KMS-11 (cell line): ENCODE data around the gene DIP2C.

ENCODE experiments used
- H2AFZ ChIP-seq: fragments of 200-600 bp; sonication (generic); 2 replicates; pipeline ENCODE4 v1.6.1; 2016; ENCODE audit warnings: antibody characterized with exemption, mixed run types, low read depth
- H3K27ac ChIP-seq: fragments of 200-600 bp; sonication (generic); 2 replicates; pipeline ENCODE4 v1.6.1; 2016; ENCODE audit warnings: mild to moderate bottlenecking, mixed run types
- H3K27me3 ChIP-seq: fragments of 200-600 bp; sonication (generic); 2 replicates; pipeline ENCODE4 v1.6.1; 2017; ENCODE audit warnings: mild to moderate bottlenecking, low read depth, mixed run types, moderate library complexity; ENCODE audit not compliant: insufficient read depth
- H3K36me3 ChIP-seq: fragments of 200-600 bp; sonication (generic); 2 replicates; pipeline ENCODE4 v1.6.1; 2017; ENCODE audit warnings: mild to moderate bottlenecking, mixed run types; ENCODE audit not compliant: insufficient read depth
- H3K4me1 ChIP-seq: fragments of 200-600 bp; sonication (generic); 2 replicates; pipeline ENCODE4 v1.6.1; 2016; ENCODE audit warnings: mild to moderate bottlenecking, low read depth, mixed run types; ENCODE audit not compliant: poor library complexity, severe bottlenecking
- H3K4me2 ChIP-seq: fragments of 200-600 bp; sonication (generic); 2 replicates; pipeline ENCODE4 v1.7.0; 2016; ENCODE audit warnings: mild to moderate bottlenecking, mixed run types
- H3K4me3 ChIP-seq: fragments of 200-600 bp; sonication (generic); IDR thresholded peaks from 2 replicates; pipeline ENCODE4 v1.6.1; 2017; ENCODE audit warnings: low read depth, low read length, mixed read lengths; ENCODE audit not compliant: insufficient read depth
- H3K79me2 ChIP-seq: fragments of 200-600 bp; sonication (generic); 2 replicates; pipeline ENCODE4 v1.6.1; 2016; ENCODE audit warnings: low read depth, mixed run types; ENCODE audit not compliant: insufficient read depth
- H3K9ac ChIP-seq: fragments of 200-600 bp; sonication (generic); 2 replicates; pipeline ENCODE4 v1.6.1; 2016; ENCODE audit warnings: mild to moderate bottlenecking, mixed run types
- H4K20me1 ChIP-seq: fragments of 200-600 bp; sonication (generic); 2 replicates; pipeline ENCODE4 v1.6.1; 2016; ENCODE audit warnings: mild to moderate bottlenecking, mixed run types; ENCODE audit not compliant: insufficient read depth
- CTCF ChIP-seq: fragments of 200-600 bp; sonication (generic); conservative IDR thresholded peaks from 2 replicates; pipeline ENCODE4 v1.6.1; 2017; ENCODE audit warnings: low read depth, mild to moderate bottlenecking, antibody characterized with exemption, low read length, moderate library complexity, mixed read lengths

The DIP2C gene

GRCh38 chr10:637771-638195, 51.7 kb downstream of the DIP2C start:
- Histone ChIP-seq H3K27ac (no peak overlapping the region), H3K27me3 (no peaks in the 10 kb centered on the region), H3K9ac (no peak overlapping the region), H3K4me1 (no peaks in the 10 kb centered on the region), H2AFZ (no peak overlapping the region), H3K4me2 (no peak overlapping the region), H3K4me3 (no peak overlapping the region), H3K79me2 (peaks cover 89% of the 10 kb centered on the region), H4K20me1 (no peaks in the 10 kb centered on the region), H3K36me3 (no peaks in the 10 kb centered on the region)
- TF ChIP-seq CTCF = no peak

GRCh38 chr10:637221-637620, 52.2 kb downstream of the DIP2C start:
- Histone ChIP-seq H2AFZ (no peak overlapping the region), H3K36me3 (no peaks in the 10 kb centered on the region), H3K4me2 (no peak overlapping the region), H3K4me3 (no peak overlapping the region), H3K27me3 (no peaks in the 10 kb centered on the region), H3K4me1 (no peaks in the 10 kb centered on the region), H3K9ac (no peak overlapping the region), H4K20me1 (no peaks in the 10 kb centered on the region), H3K79me2 (peaks cover 85% of the 10 kb centered on the region), H3K27ac (no peak overlapping the region)
- no peak for TF ChIP-seq CTCF

- Histone ChIP-seq H3K79me2 (peaks cover 85% of the 10 kb centered on the region), H3K4me2 (no peak overlapping the region)
These were observed 52.7 kb downstream of the DIP2C start for GRCh38 chr10:636769-637168.

GRCh38 chr10:636016-636730, 53.3 kb downstream of the DIP2C start:
- Histone ChIP-seq H3K9ac (no peak overlapping the region), H3K4me2 (no peak overlapping the region), H3K79me2 (peaks cover 85% of the 10 kb centered on the region; the same call in 1 of the 2 replicates), H3K27me3 (no peaks in the 10 kb centered on the region), H3K4me3 (no peak overlapping the region), H3K36me3 (no peaks in the 10 kb centered on the region; the same call in 1 of the 2 replicates), H3K4me1 (no peaks in the 10 kb centered on the region), H3K27ac (no peak overlapping the region), H2AFZ (no peak overlapping the region), H4K20me1 (no peaks in the 10 kb centered on the region)
- TF ChIP-seq CTCF = no peak

More at GRCh38 chr10:636769-637168, 52.7 kb downstream of the DIP2C start:
- Histone ChIP-seq H3K4me3 (no peak overlapping the region), H2AFZ (no peak overlapping the region), H3K27me3 (no peaks in the 10 kb centered on the region), H4K20me1 (no peaks in the 10 kb centered on the region), H3K4me1 (no peaks in the 10 kb centered on the region), H3K9ac (no peak overlapping the region), H3K27ac (no peak overlapping the region), H3K36me3 (no peaks in the 10 kb centered on the region)
- TF ChIP-seq CTCF = no peak
